Skin epidermis (tissue), 12 donors: ENCODE data around the gene THAP3.
A peak's percentile ranks its signal among the peaks of the same experiment; 100 is the strongest.
"Not testable (repeated sequence)": the region's sequence is repeated elsewhere in the genome, so short reads cannot be mapped to it uniquely, and the experiment has no call there.

Experiments
- H3K27ac ChIP-seq, 21 experiments: fragments of 200-600 bp; sonication (generic) in 11 of 21; one replicate each; pipeline ENCODE4 v1.5.0; 2020; ENCODE audit warnings: mild to moderate bottlenecking in 3 of 21, inconsistent platforms in 2 of 21, moderate library complexity in 2 of 21
- H3K4me3 ChIP-seq, 7 experiments: fragments of 200-600 bp; sonication (generic) in 2 of 7; one replicate each; pipeline ENCODE4 v1.5.0; 2020; ENCODE audit warnings: inconsistent platforms in 2 of 7, mild to moderate bottlenecking in 2 of 7, moderate library complexity in 1 of 7

THAP3 gene

DNA sequence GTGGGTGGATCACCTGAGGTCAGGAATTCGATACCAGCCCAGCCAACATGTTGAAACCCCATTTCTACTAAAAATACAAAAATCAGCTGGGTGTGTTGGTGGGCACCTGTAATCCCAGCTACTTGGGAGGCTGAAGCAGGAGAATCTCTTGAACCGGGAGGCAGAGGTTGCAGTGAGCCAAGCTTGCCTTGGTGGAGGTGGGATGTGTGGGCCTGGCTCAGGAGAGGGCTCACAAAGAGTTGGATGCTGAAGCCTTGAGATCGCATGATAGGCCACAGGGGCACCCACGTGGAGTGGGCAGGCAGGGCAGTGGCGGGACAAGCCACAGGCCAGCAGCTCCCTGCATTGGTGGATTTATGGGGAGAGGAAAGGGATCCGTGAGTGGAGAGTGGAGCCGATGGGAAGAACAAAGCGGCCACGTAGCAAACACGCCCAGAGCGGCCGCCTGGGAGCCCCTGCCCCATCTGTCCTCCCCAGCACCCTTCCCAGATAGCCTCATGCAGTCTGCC is 4.4 kb downstream of the THAP3 start:
- Histone ChIP-seq H3K4me3 (no peak overlapping the region), H3K27ac (no peak overlapping the region)

DNA sequence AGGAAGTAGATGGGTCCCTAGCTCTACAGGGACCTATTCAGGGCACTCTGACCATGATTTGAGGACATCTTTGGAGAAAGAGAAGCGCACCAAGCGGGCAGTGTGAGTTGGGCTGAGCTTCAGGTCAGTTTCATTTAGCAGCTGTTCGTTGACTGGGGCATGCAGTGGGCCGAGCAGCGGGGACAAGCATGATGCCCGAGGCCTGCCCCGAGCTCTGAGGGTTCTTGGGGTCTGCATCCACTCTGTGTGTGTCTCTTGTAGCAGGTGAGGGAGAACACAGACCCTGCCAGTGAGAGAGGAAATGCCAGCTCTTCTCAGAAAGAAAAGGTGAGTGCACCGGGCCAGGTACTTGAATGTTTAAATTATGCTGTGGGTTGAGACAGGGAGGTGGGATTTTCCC is 5.4 kb downstream of the THAP3 start:
- Histone ChIP-seq H3K4me3 (no peak overlapping the region), H3K27ac (peak overlapping the region in 1 of 21 experiments; percentile 16)

DNA sequence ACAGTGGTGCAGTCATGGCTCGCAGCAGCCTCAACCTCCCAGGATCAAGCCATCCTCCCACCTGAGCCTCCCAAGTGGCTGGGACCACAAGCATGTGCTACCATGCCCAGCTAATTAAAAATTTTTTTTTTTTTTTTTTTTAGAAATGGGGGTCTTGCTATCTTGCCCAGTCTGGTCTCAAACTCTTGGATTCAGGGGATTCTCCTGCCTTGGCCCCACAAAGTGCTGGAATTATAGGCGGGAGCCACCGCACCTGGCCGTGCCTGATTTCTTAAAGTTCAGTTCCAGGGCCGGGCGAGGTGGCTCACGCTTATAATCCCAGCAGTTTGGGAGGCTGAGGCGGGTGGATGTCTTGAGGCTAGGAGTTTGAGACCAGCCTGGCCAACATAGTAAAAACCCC is 6.4 kb downstream of the THAP3 start:
- Histone ChIP-seq H3K27ac (no peak overlapping the region), H3K4me3 (no peak overlapping the region)

DNA sequence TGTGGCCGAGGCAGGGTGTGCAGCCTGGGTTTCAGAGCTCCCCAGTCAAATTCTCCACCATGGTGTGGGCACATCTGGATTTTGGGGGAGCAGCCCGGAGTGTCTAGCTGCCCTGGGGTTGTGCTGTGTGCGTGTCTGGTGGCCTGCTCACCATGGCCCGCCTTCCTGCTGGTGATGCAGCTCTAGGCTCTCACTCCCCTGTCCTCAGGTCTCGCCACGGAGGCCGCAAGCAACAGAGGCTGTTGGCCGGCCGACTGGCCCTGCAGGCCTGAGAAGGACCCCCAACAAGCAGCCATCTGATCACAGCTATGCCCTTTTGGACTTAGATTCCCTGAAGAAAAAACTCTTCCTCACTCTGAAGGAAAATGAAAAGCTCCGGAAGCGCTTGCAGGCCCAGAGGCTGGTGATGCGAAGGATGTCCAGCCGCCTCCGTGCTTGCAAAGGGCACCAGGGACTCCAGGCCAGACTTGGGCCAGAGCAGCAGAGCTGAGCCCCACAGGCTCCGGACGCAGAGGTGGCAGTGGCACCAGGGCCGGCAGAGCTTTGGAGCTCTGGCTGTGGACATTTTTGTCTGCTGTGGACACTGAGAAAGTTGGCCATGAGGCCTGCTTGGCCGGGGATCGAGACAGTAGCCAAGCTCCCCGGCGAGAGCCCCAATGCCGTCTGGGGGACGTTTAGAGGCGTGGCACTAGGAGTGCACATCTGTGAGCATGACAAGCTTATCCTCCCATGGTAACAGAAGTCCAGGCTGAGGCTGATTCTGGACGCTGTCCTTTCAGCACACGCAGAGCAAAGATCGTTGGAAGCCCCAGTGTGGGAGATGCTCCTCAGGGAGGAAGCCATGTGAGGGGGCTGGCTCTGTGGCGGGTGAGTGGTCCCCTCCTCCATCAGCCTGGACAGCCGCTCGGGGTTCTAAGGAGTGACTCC is 8.2 kb downstream of the THAP3 start:
- no peak overlapping the region for H3K4me3 ChIP-seq
- H3K27ac ChIP-seq, result no peak overlapping the region

DNA sequence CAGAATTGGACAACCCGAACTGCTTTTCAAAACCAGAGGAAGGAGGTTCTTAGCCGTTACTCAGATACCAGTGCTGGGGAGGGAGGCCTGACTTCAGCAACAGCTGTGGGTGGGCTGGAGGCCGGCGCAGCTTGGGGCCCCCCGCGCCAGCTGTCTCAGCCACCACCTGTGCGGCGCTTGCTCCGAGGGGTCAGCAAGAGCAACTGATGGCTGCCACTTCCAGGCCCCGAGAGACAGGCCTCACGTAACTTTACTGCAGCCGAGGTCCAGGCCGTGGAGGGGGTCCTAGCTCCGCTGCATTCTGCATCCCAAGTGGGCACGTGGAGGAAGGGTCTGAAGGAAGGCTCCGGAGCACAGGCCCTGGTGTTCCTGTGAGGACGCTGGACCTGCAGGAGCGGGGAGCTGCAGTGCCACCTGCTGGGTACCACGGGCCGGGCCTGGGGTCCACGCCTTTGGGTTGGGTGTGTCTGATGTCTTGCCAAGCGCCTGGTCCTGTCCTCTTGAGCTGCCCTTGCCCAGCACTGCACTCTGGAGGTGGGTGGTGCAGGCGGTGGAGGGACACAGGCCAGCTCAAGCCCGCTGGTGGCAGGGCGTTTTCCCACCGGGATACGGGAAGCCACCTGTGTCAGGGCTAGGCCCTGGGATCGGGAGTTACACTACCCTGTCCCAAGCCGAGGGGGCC is 9.8 kb downstream of the THAP3 start:
- H3K27ac ChIP-seq, result no peak overlapping the region
- no peak overlapping the region for H3K4me3 ChIP-seq

DNA sequence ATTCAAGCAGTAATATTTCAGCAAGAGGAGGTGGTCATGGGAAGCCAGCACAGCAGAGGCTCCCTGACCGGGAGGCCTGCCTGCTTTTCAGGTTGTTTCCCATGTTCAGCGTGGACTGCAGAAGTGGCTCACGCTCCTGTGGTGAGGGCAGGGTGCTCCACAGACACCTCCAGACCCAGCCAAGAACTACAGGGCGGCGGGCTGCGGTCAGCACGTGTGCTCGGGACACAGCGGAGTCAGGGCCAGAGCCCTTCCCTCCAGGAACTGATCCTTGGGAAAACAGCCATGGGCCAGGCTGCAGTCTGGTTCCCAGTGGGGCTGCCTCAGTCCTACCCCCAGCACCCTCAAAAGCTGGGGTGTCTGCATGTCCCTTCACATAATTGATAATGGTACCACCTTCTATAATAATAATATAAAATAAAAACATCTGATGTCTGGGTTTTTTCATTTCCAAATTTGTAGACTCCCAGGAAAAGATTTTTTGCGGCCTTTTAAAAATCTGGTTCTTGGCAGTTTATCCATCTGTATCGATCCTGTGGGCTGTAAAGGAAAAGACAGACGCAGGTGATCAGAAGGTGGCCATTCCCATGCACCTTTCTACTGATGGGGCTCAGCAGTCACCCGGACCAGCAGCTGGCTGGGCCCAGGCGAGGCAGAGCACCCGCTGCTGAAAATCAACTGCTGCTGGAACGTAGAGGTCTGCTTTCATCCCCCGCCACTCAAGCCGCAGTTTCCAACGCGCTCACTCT is 10.7 kb downstream of the THAP3 start:
- Histone ChIP-seq H3K4me3 (no peak overlapping the region), H3K27ac (no peak overlapping the region)

DNA sequence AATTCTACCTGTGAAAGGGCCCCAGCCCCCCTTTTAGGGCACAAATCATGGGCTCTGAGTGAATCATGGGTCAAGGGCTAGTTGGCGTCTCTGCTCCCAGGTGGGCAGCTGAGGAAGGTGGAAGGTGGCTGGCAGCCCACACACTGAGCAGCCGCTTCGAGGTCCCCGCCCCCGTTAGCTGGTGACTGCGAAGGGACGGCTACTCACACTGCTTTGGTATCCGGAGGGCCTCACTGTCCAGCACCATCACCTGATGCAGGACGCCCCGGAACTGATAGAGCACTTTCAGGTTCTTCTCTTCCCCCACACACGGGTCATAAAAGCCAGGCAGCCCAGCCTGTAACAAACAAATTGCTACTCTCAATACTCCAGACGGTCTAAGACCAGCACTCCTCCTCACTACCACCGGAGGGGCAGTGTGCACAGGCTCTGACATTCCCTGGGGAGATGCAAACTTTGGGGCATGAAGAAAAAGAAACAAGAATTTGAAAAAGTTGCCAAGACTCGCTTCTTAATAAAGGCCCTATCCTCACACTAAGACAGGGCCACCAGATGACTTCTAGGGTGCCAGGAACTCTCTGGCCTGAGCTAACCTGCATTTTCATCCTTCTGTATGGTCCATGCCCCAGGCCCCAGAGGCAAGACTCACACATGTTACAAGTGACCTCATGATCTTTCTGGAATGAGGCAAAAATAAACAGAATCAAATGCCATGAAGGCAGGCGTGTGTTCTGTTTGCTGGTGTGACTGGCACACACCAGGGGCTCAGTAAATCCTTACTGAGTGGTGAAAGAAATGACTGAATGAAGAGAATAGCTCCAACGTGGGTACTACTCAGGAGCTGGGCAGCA is 11.5 kb downstream of the THAP3 start:
- peak overlapping the region in 1 of 21 experiments; percentile 5 for H3K27ac ChIP-seq
- H3K4me3 ChIP-seq, result no peak overlapping the region

DNA sequence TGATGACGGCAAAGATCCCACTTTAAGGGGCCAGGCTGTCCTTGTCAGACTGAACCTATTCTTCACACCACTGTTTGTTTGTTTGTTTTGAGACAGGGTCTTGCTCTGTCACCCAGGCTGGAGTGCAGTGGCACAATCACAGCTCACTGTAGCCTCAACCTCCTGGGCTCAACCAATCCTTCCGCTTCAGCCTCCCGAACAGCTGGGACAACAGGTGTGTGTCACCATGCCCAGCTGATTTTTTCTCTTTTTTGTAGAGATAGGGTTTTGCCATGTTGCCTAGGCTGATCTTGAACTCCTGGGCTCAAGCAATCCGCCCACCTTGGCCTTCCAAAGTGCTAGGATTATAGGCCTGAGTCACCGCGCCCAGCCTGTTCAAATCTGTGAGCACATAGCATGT is 12.1 kb downstream of the THAP3 start:
- peak overlapping the region in 1 of 21 experiments; percentile 5 for H3K27ac ChIP-seq
- H3K4me3 ChIP-seq, result not testable (repeated sequence)

DNA sequence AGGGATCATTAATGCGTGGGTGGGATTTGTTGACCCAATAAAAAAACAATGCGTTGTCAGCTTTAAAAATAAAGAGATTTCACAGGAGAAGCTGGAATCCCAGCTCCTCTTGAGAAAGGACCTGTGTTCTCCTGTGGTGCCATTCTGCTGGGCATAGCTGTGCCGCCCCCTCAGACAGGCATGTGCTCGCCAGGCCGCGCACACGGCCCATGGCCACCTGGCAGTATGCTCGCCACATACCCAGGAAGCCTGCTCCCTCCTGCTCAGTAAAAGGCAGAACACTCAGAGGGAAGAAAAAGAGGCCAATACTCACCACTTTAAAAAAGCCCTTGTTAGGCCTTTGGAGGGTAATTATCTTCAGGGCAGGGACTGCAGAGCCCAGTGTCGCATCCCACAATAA is 13.1 kb downstream of the THAP3 start:
- Histone ChIP-seq H3K27ac (peak overlapping the region in 5 of 21 experiments; percentile 6 to 39 (median 32)), H3K4me3 (no peak overlapping the region)

DNA sequence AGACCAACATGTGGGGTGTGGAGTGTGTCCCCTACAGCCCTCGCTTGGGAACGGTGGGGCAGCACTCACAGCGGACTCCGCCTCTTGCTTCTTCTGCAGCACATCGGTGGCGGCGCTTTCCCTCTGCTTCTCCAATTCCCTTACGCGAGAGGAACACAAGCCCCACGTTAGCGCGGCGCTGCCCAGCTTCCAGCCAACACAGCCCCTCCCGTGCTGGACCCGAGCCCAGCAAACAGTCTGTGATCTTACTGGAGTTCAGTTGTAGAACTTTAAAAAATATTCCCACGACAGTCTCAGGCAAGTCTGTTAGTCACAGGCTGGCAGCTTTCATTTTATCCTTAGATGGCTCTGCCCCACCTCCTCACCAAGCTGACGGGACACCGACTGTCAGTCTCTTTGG is 13.6 kb downstream of the THAP3 start:
- Histone ChIP-seq H3K27ac (peak overlapping the region in 5 of 21 experiments; percentile 16 to 63 (median 26)), H3K4me3 (no peak overlapping the region)

DNA sequence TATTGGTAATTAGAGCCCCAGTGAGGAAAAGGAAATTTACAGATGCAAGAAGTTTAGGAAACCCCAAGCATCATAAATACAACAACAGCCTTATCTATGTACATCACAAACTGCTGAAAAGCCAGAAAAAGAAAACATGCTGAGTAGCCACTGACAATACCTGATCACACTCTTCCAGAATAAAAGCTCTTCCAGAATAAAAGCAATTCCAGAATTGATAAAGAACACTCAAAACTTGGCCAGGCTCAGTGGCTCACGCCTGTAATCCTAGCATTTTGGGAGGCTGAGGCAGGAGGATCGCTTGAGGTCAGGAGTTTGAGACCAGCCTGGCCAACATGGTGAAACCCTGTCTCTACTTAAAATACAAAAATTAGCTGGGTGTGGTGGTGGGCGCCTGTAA is 16.2 kb downstream of the THAP3 start:
- H3K27ac ChIP-seq, H3K4me3 ChIP-seq: not testable (repeated sequence)

DNA sequence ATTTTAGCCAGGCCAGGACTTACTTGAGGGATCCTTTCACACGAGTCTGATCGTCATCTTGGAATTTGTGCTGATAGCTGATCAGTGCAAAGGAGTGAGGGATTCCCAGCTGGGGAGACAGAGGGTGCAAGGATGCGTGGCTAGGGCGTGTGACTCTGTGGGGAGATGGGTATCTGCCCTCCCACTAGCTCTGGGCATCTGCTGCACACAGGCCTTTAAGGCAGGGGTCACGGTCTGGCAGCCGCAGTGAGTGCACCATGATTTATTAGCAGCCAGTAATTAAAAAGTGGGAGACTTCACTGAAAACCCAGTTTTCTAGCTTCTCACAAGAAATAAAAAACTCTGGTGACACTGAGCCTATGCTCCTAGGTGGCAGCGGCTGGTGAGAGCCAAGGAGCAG is 20.4 kb downstream of the THAP3 start:
- H3K4me3 ChIP-seq, result no peak overlapping the region
- no peak overlapping the region for H3K27ac ChIP-seq

DNA sequence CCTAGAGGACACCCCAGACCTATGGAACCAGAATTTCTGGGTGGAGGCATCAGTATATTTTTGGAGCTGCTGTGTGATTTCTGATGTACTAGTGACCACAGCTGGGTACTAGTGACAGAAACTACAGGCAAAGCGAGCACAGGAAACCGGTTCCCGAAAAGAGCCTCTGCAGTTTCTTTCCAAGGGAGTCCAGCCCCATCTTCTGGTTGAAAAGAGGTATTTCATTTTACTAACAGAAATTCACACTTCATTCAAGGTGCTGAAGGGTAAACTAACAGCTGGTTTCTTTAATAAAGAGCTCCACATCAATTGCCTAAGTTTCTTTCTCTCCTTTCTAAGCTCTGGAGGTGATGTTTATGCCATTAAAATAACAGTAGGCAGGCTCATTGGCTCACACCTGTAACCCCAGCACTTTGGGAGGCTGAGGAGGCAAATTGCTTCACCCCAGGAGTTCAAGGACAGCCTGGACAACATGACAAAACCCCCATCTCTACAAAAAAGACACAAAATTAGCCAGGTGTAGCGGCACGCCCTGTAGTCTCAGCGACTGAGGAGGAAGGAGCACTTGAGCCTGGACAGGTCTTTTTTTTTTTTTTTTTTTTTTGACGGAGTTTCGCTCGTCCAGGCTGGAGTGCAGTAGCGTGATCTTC is 22.0 kb downstream of the THAP3 start:
- Histone ChIP-seq H3K27ac (no peak overlapping the region), H3K4me3 (no peak overlapping the region)

DNA sequence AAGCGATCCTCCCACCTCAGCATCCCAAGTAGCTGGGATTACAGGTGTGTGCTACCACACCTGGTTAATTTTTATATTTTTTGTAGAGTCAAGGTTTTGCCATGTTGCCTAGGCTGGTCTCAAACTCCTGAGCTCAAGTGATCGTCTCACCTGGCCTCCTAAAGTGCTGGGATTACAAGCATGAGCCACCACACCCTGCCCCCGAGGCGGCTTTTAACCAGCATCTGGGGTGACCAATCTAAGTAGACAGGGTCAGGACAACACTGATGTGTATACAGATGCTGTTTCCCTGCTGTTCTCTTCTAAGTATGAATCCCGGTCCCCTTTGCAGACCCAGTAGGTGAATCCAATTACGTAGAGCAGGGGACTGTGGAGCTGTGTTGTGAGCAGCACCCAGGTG is 23.9 kb downstream of the THAP3 start:
- Histone ChIP-seq H3K27ac (no peak overlapping the region), H3K4me3 (no peak overlapping the region)

DNA sequence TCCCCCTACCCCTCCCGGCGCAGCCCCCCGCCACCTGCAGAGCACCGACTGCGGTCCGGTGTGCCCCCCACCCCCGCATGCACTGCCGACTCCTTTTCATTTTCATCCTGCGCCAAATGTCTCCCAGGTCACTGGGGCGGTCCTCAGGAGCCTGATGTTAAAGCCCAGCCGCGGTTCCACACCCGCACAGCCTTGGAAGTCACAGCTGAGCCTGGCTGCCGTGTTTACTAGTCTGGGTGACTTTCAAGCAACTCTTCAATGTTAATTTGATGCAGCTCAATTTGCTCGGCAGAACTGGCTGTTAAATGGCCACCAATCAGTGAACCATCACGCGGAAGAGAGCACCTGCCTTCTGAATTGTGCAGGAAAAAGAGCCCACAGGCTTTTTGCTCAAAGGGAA is 27.2 kb downstream of the THAP3 start:
- no peak overlapping the region for H3K27ac ChIP-seq
- no peak overlapping the region for H3K4me3 ChIP-seq

DNA sequence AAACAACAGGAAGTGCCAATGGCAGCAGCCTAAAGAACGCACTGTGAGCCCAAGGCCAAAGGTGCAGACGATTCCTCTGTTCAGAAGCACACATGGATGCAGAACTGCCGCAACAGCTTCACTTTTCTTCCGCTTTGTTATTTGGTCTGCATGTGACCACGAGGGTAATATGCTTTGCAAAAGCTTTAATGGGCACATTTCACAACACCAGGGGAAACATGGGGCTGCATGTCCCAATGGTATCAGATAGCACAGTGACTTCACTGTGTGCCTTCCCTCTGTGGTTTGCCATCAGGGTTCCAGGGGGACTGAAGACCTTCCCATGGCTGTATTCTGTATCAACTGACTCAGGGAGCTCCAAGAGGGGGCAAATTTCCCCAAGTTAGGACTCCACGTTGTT is 28.3 kb downstream of the THAP3 start:
- H3K27ac ChIP-seq, result no peak overlapping the region
- no peak overlapping the region for H3K4me3 ChIP-seq

DNA sequence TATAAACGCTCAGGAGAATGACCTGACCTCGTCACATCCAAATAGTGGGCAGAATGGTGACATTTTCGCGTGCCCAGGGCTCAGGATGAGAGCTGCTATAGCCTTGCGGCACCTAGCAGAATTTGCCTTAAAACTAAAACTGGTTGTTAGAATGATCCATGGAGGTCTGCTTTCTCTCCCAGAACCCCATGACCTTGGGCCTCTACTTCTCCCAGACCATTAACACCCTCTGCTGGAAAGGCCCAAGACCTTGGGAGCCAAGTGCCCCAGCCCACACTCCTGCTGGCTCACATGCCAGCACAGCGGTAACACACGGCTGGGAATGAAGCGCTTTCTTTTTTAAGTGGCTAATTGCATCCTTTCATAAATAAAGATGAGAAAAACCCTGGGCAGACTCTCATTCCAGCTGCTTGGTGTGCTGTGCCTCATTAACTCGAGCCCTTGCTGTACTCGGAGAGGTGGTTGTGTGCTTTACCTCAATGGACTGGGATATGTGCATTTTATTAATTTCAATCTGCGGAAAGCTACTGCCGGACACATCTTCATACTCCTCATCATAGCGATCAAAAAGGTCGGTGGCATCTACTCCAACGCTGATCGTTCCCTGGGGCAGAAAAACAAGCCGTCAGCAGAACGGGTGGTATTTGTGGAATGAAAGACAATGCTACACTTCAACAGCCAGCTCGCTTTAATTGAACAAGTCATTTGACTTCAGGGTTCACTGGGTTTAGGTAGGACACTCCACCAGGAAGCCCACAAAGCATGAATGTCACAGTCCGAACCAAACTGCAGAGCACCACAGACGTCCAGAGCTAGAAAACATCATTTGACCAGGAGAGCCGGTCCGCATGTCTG is 29.0 kb downstream of the THAP3 start:
- no peak overlapping the region for H3K27ac ChIP-seq
- H3K4me3 ChIP-seq, result no peak overlapping the region

DNA sequence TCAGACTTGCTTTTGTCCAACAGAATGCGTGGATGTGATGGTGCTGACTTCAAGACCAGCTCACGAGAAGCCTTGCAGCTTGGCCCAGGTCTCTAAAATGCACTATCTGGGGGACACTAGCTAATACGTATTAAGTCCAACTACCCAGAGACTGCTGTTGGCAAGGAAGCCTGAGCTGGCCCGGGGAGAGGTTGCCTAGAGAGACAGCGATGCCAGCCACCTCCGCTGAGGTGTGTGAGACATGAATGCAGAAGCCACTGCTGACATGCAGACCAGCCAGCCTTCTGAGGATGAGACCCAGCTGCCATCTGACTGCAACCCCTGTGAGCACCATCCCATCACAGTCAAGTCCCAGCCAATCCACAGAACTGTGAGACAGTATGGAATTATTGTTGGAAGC is 32.5 kb downstream of the THAP3 start:
- Histone ChIP-seq H3K4me3 (no peak overlapping the region), H3K27ac (no peak overlapping the region)
